Ascending aorta (tissue), 2 donors: Measurements from ENCODE around the gene ALG14. TPM values are rescaled to one million over a fixed set of nuclear protein-coding genes. Genes with fewer than 3 reads are reported as not detected.

ENCODE experiments used
- DNase-seq, 2 donors: peaks; one replicate each; pipeline ENCODE4 v3.0.0-alpha.2; 2019; ENCODE audit warnings: low spot score in 2 of 2
- H3K27ac ChIP-seq, 2 donors: fragments of 200-600 bp; sonication (generic); one replicate each; pipeline ENCODE4 v1.5.1; 2016 to 2017; ENCODE audit warnings: mild to moderate bottlenecking in 1 of 2
- H3K27me3 ChIP-seq: fragments of 200-600 bp; sonication (generic); one replicate; pipeline ENCODE4 v1.5.1; 2017
- H3K36me3 ChIP-seq, 2 donors: fragments of 200-600 bp; sonication (generic); one replicate each; pipeline ENCODE4 v1.5.1; 2016
- H3K4me1 ChIP-seq, 2 donors: fragments of 200-600 bp; sonication (generic); one replicate each; pipeline ENCODE4 v1.5.1; 2016 to 2017; ENCODE audit warnings: mild to moderate bottlenecking in 1 of 2
- H3K4me3 ChIP-seq, 2 donors: fragments of 200-600 bp; sonication (generic); one replicate each; pipeline ENCODE4 v1.5.1; 2016 to 2017; ENCODE audit warnings: mild to moderate bottlenecking in 1 of 2
- H3K9me3 ChIP-seq, 2 donors: fragments of 200-600 bp; sonication (generic); one replicate each; pipeline ENCODE4 v1.5.1; 2016
- intact Hi-C: fragments of 100-400 bp; cut with DNase I; formaldehyde crosslinking; loops from one replicate; pipeline ENCODE4 v1.15.1; 2023
- total RNA-seq: library from RNA; depleted of rRNA; stranded (reverse); fragments of >200 nt; gene quantifications from one replicate; pipeline ENCODE4 v1.1.0, GENCODE V29; 2016
- TF ChIP-seq, protein P1 (sequence below), 3 experiments: fragments of 200-600 bp in 2 of 3; fragments of 450-650 bp in 1 of 3; sonication (generic) in 2 of 3; IDR thresholded peaks; one replicate each; pipeline ENCODE4 v1.5.1; 2016 to 2019; ENCODE audit warnings: antibody characterized with exemption in 3 of 3, mild to moderate bottlenecking in 1 of 3, moderate library complexity in 1 of 3

The ALG14 gene, protein sequence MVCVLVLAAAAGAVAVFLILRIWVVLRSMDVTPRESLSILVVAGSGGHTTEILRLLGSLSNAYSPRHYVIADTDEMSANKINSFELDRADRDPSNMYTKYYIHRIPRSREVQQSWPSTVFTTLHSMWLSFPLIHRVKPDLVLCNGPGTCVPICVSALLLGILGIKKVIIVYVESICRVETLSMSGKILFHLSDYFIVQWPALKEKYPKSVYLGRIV
- not detected for total RNA-seq

DNA sequence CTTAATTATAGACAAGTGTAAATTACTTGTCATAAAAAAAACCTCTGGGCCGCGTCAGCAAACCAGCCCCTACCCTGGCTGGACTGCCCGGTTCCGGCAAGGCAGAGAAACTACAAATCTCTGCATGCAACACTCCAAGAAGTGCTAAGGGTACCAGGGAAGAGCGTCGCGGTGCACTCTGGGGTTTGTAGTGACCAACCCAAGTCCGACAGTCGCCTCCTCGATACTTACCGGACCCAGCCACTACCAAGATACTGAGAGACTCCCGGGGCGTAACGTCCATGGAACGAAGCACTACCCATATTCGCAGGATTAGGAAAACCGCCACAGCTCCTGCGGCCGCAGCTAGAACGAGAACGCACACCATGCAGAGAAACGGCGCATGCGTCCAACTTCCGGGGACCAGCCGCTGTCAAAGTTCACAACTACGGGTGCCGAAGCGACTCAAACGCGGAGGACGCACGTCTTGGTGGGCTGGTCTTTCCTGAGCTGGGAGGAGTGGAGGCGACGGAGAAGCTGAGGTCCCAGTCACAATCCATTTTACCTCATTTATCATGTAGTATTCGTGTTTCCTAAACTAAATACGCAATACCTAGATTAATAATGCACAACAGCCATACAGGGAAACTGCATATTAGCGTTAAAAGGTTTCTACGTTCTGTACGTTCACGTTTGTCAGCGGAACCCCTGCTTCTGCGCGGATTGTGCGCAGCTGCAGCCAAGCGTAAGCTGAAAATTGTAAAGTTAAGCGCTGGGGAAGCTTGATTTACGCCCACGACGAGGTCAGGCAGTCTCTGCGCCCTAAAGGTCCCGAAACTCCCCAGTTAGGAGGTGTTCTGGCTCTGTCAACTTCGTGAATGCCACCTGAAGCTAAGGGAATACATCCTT lies at the start of gene ALG14:
Gene ALG14, minus strand, starts transcription at position 420 of the 888 bp plus-strand sequence. Its CDS starts 53 bp downstream, at position 367.
- Histone ChIP-seq H3K9me3 (no peaks in the 10 kb centered on the region), H3K27ac (peak within 1 kb of the TSS; percentile 88 to 89), H3K36me3 (no peaks in the 10 kb centered on the region), H3K27me3 (no peaks in the 10 kb centered on the region), H3K4me1 (peaks cover 0 to 3% of the 10 kb centered on the region in 2 donors), H3K4me3 (peak within 1 kb of the TSS; percentile 67 to 71)
- intact Hi-C loops, result loop anchor here (1.0 kb wide), 2 partner anchors 45 to 162 kb away; partner anchors contain the start of genes RWDD3 and TLCD4
- TF ChIP-seq, protein P1, sequence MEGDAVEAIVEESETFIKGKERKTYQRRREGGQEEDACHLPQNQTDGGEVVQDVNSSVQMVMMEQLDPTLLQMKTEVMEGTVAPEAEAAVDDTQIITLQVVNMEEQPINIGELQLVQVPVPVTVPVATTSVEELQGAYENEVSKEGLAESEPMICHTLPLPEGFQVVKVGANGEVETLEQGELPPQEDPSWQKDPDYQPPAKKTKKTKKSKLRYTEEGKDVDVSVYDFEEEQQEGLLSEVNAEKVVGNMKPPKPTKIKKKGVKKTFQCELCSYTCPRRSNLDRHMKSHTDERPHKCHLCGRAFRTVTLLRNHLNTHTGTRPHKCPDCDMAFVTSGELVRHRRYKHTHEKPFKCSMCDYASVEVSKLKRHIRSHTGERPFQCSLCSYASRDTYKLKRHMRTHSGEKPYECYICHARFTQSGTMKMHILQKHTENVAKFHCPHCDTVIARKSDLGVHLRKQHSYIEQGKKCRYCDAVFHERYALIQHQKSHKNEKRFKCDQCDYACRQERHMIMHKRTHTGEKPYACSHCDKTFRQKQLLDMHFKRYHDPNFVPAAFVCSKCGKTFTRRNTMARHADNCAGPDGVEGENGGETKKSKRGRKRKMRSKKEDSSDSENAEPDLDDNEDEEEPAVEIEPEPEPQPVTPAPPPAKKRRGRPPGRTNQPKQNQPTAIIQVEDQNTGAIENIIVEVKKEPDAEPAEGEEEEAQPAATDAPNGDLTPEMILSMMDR (IDR thresholded peaks at IDR 0.05), result no peak
- peak; percentile 72 to 96 for DNase-seq

DNA sequence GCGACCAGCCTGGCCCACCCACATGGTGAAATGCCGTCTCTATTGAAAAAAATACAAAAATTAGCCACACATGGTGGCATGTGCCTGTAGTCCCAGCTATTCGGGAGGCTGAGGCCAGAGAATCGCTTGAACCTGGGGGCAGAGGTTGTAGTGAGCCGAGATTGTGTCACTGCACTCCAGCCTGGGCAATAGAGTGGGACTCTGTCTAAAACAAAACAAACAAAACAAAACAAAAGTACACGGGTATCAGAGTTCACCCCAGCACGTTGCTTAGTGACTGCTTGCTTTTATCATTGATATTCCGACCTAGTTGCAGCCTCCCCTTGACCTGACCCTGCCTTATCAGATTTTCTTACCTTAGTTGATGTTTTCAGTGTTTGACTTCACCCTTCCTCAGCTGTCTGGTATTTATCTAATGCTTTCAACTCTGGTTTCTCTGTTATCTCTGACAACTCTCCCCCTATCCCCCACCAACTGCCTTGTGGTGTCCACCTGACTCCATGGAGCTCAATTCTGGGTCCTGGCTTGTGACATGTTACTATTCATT lies 49.5 kb upstream of the ALG14 start:
- Histone ChIP-seq H3K36me3 (no peaks in the 10 kb centered on the region), H3K9me3 (no peaks in the 10 kb centered on the region), H3K4me3 (no peak overlapping the region), H3K4me1 (no peaks in the 10 kb centered on the region), H3K27me3 (no peaks in the 10 kb centered on the region), H3K27ac (no peak overlapping the region)
- intact Hi-C loops, result no loop called here
- TF ChIP-seq, protein P1 (IDR thresholded peaks at IDR 0.05), result no peak
- DNase-seq, result no peak

DNA sequence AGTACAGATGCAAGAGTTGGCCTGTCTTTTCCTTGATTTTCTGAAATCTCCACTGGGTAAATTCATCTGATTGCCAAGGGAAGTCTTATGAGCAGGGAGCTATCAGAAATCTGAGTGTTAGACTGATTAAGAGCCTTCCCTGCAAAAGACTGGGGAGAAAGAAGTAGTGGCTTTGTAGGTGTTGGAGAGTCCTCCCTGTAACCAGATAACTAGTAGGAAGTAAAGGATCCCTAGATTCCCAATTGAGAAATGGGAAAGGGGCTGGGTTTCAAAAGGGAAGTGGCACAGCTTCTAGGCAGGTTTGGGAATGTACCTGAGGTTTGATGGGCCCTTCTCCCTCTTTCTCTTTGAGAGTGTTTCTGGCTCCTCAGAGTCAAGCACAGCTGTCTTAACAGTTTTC lies 46.5 kb upstream of the ALG14 start:
- H3K36me3 ChIP-seq, result no peaks in the 10 kb centered on the region
- H3K27me3 ChIP-seq, result no peaks in the 10 kb centered on the region
- H3K27ac ChIP-seq, result no peak overlapping the region
- intact Hi-C loops, result loop anchor here (5.0 kb wide), 1 partner anchor 192 kb away; the partner anchor contains the start of gene CNN3
- no peak for DNase-seq
- H3K4me1 ChIP-seq, result peaks cover 0 to 4% of the 10 kb centered on the region in 2 donors
- H3K4me3 ChIP-seq, result no peak overlapping the region
- H3K9me3 ChIP-seq, result no peaks in the 10 kb centered on the region
- TF ChIP-seq, protein P1 (IDR thresholded peaks at IDR 0.05), result no peak

DNA sequence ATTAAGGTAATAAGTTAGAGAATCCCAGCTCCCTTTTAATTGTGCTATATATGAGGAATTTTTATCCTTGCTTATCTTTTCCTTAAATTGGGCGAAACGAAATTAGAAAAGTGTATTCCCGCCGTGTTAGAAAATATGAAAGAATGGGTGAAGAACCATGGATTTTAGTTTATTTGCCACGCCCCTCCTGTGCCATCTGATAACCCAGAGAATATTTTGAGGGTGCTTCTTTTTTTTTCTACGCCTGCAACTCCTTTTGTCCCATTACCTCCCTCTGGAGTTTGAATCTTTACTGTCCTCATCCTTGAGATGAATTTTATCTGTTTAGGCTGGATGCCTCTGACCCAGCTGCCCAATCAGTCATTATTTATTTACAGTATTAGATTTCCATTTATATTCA lies 46.0 kb upstream of the ALG14 start:
- TF ChIP-seq, protein P1 (IDR thresholded peaks at IDR 0.05), result no peak
- H3K36me3 ChIP-seq, result no peaks in the 10 kb centered on the region
- H3K4me3 ChIP-seq, result peak overlapping the region in 1 of 2 donors; percentile 85
- peaks cover 0 to 4% of the 10 kb centered on the region in 2 donors for H3K4me1 ChIP-seq
- no peaks in the 10 kb centered on the region for H3K27me3 ChIP-seq
- intact Hi-C loops, result loop anchor here (5.0 kb wide), 1 partner anchor 191 kb away; the partner anchor contains the start of gene CNN3
- no peak overlapping the region for H3K27ac ChIP-seq
- DNase-seq, result no peak
- H3K9me3 ChIP-seq, result no peaks in the 10 kb centered on the region

DNA sequence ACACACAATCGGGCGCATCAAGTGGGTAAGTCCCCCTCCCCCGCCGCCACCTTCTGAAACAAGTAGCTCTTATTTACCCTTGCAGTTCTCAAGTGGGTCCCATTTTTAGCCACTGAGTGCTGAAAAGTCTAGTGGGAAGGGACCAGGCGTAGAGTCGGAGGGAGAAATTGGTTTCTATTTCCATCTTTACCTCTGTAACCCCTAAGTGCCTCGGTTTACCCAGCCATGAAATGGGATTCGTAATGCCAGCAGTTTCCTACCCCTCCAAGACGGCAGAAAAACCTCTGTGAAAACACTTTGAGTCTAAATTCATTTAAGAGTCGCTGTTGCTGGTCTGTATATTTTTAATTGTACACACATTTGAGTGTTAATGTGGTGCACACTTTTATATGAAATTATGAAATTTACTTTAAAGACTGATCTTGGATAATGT lies 45.3 kb upstream of the ALG14 start:
- H3K4me1 ChIP-seq, result peaks cover 0 to 4% of the 10 kb centered on the region in 2 donors
- peak overlapping the region; percentile 85 to 88 for H3K4me3 ChIP-seq
- H3K36me3 ChIP-seq, result no peaks in the 10 kb centered on the region
- H3K9me3 ChIP-seq, result no peaks in the 10 kb centered on the region
- intact Hi-C loops, result loop anchor here (5.0 kb wide), 1 partner anchor 191 kb away; the partner anchor contains the start of gene CNN3
- TF ChIP-seq, protein P1 (IDR thresholded peaks at IDR 0.05), result no peak
- no peaks in the 10 kb centered on the region for H3K27me3 ChIP-seq
- no peak for DNase-seq
- H3K27ac ChIP-seq, result peak overlapping the region; percentile 77 to 85
